HG03196 (cell line): Measurements from ENCODE around the gene STARD4.

ENCODE experiments used
- ATAC-seq: cut with Tn5 transposase; IDR thresholded peaks from one replicate; pipeline ENCODE4 v1.9.1; 2021; ENCODE audit not compliant: unreplicated experiment

STARD4 gene

GRCh38 chr5:111472579-111472978, 39.8 kb downstream of the STARD4 start:
- ATAC-seq: peak; percentile 50

- no peak for ATAC-seq
Observed at GRCh38 chr5:111472096-111472495, 40.2 kb downstream of the STARD4 start.

GRCh38 chr5:111469903-111470302, 42.4 kb downstream of the STARD4 start:
- no peak for ATAC-seq

- ATAC-seq: no peak
Observed at GRCh38 chr5:111469293-111469896, 42.9 kb downstream of the STARD4 start.

GRCh38 chr5:111463311-111463710, 49.0 kb downstream of the STARD4 start:
- no peak for ATAC-seq

GRCh38 chr5:111461934-111462333, 50.4 kb downstream of the STARD4 start:
- no peak for ATAC-seq

GRCh38 chr5:111461255-111461671, 51.1 kb downstream of the STARD4 start:
- ATAC-seq: no peak

GRCh38 chr5:111454776-111455175, 57.6 kb downstream of the STARD4 start:
- ATAC-seq: no peak

GRCh38 chr5:111454198-111454622, 58.1 kb downstream of the STARD4 start:
- ATAC-seq: no peak

- ATAC-seq: no peak
Observed at GRCh38 chr5:111453747-111454146, 58.6 kb downstream of the STARD4 start.

GRCh38 chr5:111453295-111453694, 59.0 kb downstream of the STARD4 start:
- ATAC-seq: no peak

GRCh38 chr5:111447822-111448221, 64.5 kb downstream of the STARD4 start:
- ATAC-seq: no peak

GRCh38 chr5:111447099-111447498, 65.2 kb downstream of the STARD4 start:
- ATAC-seq: no peak
